Peyer's patch (tissue), 4 donors: ENCODE measurements around the gene GCGR.

ENCODE experiments used
- POLR2A ChIP-seq, 2 donors: fragments of 450-650 bp; IDR thresholded peaks; one replicate each; pipeline ENCODE4 v1.5.1; 2017; ENCODE audit warnings: antibody characterized with exemption in 2 of 2, mild to moderate bottlenecking in 2 of 2, moderate library complexity in 2 of 2
- TF ChIP-seq, protein P1 (sequence below), 6 experiments: fragments of 450-650 bp in 4 of 6; fragments of 200-600 bp in 2 of 6; sonication (generic) in 1 of 6; IDR thresholded peaks; one replicate each; pipeline ENCODE4 v1.5.1; 2017 to 2019; ENCODE audit warnings: antibody characterized with exemption in 6 of 6, mild to moderate bottlenecking in 3 of 6, moderate library complexity in 1 of 6

DNA sequence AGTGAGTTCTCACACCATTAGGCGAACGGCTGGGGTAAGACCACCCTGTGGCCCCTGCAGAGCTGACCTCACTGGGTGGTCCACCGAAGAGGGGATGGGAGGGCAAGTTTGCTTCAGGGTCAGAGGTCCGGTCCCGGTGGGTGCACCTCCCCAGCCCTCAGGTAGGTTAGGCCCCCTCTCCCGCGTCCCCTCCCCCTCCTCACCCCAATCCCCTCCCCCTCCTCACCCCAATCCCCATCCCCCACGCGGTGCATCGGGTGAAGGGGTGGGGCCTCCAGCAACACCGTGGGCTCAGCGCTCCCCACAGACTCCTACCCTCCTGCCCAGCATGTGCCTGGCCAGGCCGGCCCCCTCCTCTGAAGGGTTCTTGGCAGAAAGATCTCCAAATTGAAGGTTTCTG, 15.8 kb downstream of the GCGR start:
- TF ChIP-seq, protein P1, sequence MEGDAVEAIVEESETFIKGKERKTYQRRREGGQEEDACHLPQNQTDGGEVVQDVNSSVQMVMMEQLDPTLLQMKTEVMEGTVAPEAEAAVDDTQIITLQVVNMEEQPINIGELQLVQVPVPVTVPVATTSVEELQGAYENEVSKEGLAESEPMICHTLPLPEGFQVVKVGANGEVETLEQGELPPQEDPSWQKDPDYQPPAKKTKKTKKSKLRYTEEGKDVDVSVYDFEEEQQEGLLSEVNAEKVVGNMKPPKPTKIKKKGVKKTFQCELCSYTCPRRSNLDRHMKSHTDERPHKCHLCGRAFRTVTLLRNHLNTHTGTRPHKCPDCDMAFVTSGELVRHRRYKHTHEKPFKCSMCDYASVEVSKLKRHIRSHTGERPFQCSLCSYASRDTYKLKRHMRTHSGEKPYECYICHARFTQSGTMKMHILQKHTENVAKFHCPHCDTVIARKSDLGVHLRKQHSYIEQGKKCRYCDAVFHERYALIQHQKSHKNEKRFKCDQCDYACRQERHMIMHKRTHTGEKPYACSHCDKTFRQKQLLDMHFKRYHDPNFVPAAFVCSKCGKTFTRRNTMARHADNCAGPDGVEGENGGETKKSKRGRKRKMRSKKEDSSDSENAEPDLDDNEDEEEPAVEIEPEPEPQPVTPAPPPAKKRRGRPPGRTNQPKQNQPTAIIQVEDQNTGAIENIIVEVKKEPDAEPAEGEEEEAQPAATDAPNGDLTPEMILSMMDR (IDR thresholded peaks at IDR 0.05): no peak
- TF ChIP-seq POLR2A (IDR thresholded peaks at IDR 0.05): no peak
